Osteocyte (in vitro differentiated cells): ENCODE data around the gene CELA3A. TPM values are rescaled to one million over a fixed set of nuclear protein-coding genes. Genes with fewer than 3 reads are reported as not detected.
A peak's percentile ranks its signal among the peaks of the same experiment; 100 is the strongest.
"Not testable (repeated sequence)": the region's sequence is repeated elsewhere in the genome, so short reads cannot be mapped to it uniquely, and the experiment has no call there.

Source experiments
- DNase-seq: peaks from one replicate; pipeline ENCODE4 v3.0.0; 2021; ENCODE audit warnings: mixed read lengths; ENCODE audit not compliant: unreplicated experiment; ENCODE audit errors: extremely low spot score
- H3K27ac Mint-ChIP-seq: one replicate; pipeline ENCODE4 v1.8.0; 2021; ENCODE audit warnings: mild to moderate bottlenecking, mixed read lengths; ENCODE audit not compliant: unreplicated experiment
- H3K27me3 Mint-ChIP-seq: one replicate; pipeline ENCODE4 v1.8.0; 2021; ENCODE audit warnings: mixed read lengths; ENCODE audit not compliant: unreplicated experiment
- H3K36me3 Mint-ChIP-seq: one replicate; pipeline ENCODE4 v1.8.0; 2021; ENCODE audit warnings: mixed read lengths; ENCODE audit not compliant: unreplicated experiment
- H3K4me1 Mint-ChIP-seq: one replicate; pipeline ENCODE4 v1.8.0; 2021; ENCODE audit warnings: mixed read lengths; ENCODE audit not compliant: unreplicated experiment
- H3K4me3 Mint-ChIP-seq: one replicate; pipeline ENCODE4 v1.8.0; 2021; ENCODE audit warnings: mild to moderate bottlenecking, moderate library complexity, mixed read lengths; ENCODE audit not compliant: unreplicated experiment
- H3K9me3 Mint-ChIP-seq: one replicate; pipeline ENCODE4 v1.8.0; 2021; ENCODE audit warnings: mixed read lengths; ENCODE audit not compliant: unreplicated experiment
- total RNA-seq: library from RNA; stranded (reverse); gene quantifications from 2 replicates; pipeline ENCODE4 v1.2.1, GENCODE V29; 2021
- TF ChIP-seq, protein P1 (sequence below): fragments of 200-600 bp; sonication (generic); IDR thresholded peaks from 2 replicates; pipeline ENCODE4 v1.5.0; 2021; ENCODE audit warnings: antibody characterized with exemption, mild to moderate bottlenecking, moderate library complexity

Gene CELA3A
- total RNA-seq, 1 donor from 2014 or later = not detected

- peaks cover 5% of the 10 kb centered on the region for H3K4me1 Mint-ChIP-seq
- H3K36me3 Mint-ChIP-seq = no peaks in the 10 kb centered on the region
- no peaks in the 10 kb centered on the region for H3K27me3 Mint-ChIP-seq
- H3K4me3 Mint-ChIP-seq = no peak overlapping the region
- no peaks in the 10 kb centered on the region for H3K9me3 Mint-ChIP-seq
- no peak overlapping the region for H3K27ac Mint-ChIP-seq
- TF ChIP-seq, protein P1, sequence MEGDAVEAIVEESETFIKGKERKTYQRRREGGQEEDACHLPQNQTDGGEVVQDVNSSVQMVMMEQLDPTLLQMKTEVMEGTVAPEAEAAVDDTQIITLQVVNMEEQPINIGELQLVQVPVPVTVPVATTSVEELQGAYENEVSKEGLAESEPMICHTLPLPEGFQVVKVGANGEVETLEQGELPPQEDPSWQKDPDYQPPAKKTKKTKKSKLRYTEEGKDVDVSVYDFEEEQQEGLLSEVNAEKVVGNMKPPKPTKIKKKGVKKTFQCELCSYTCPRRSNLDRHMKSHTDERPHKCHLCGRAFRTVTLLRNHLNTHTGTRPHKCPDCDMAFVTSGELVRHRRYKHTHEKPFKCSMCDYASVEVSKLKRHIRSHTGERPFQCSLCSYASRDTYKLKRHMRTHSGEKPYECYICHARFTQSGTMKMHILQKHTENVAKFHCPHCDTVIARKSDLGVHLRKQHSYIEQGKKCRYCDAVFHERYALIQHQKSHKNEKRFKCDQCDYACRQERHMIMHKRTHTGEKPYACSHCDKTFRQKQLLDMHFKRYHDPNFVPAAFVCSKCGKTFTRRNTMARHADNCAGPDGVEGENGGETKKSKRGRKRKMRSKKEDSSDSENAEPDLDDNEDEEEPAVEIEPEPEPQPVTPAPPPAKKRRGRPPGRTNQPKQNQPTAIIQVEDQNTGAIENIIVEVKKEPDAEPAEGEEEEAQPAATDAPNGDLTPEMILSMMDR = no peak
- DNase-seq = no peak
These were observed 35.0 kb upstream of the CELA3A start for GRCh38 chr1:21966247-21967000.

DNA sequence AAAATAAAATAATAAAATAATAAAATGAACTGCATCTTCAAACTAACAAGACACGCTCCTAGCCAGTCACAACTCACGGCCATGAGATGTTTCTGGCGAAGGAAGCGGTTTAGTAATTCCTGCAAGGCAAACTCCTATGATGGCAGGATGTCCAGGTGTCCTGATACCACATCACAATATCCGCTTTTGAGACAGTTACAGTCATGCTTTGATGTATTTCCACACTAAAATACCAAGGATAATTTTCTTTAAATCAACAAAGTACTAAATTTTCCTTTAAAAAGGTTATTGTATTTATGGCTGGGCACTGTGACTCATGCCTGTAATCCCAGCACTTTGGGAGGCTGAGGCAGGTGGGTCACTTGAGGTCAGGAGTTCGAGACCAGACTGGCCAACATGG, 34.2 kb upstream of the CELA3A start:
- H3K9me3 Mint-ChIP-seq, H3K36me3 Mint-ChIP-seq, H3K27ac Mint-ChIP-seq, H3K27me3 Mint-ChIP-seq, H3K4me3 Mint-ChIP-seq, DNase-seq, H3K4me1 Mint-ChIP-seq: not testable (repeated sequence)

GRCh38 chr1:21969066-21969465, 32.4 kb upstream of the CELA3A start:
- H3K27ac Mint-ChIP-seq = not testable (repeated sequence)

GRCh38 chr1:21970523-21970922, 30.9 kb upstream of the CELA3A start:
- DNase-seq, H3K27me3 Mint-ChIP-seq, H3K4me3 Mint-ChIP-seq, H3K36me3 Mint-ChIP-seq, H3K9me3 Mint-ChIP-seq, H3K4me1 Mint-ChIP-seq, H3K27ac Mint-ChIP-seq: not testable (repeated sequence)

More at GRCh38 chr1:21969066-21969465, 32.4 kb upstream of the CELA3A start:
- H3K4me1 Mint-ChIP-seq, H3K4me3 Mint-ChIP-seq, DNase-seq, H3K27me3 Mint-ChIP-seq, H3K9me3 Mint-ChIP-seq, H3K36me3 Mint-ChIP-seq: not testable (repeated sequence)

DNA sequence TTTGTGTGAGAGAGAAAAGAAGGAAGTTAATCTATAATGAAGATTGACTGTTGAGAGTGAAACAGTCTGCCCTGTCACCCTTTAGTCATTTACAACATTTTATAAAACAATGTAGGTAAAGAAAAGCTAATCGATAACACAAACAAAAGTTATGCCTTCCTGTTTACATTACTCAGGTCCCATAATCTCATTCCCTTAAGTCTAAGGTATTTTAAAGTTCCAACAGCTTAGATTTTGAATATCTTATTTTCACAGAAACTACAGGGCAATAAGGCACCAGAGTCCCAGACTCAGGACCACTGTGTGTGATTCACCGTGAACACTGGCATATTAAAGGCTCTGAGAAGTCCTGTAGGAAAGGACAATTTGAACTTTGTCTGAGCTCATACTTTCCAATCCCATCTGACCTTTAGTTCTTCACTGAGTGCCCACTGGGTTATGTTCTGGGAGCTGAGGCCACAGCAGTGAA, 28.4 kb upstream of the CELA3A start:
- not testable (repeated sequence) for H3K27me3 Mint-ChIP-seq, DNase-seq, H3K4me1 Mint-ChIP-seq, H3K36me3 Mint-ChIP-seq, H3K9me3 Mint-ChIP-seq, H3K4me3 Mint-ChIP-seq
- H3K27ac Mint-ChIP-seq = peak overlapping the region; percentile 23

DNA sequence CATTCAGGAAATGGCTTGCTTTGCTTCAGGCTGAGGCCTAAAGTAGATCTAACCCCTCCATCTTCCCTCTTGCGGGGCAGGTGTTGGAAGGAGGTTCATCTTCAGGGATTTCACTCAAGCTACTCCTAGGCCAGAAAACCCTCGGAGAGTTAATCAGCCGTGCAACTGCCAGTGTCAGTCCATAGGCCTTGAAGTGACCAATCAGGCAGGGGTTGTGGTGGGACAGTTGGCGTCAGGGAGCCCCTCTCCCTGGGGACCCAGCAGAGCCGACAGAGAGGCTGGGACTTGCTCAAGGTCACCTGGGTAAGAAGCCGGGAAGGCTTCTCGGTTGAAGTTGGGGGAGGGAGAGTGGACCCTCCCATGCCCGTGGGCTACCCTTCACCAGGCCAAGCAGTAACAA, 27.5 kb upstream of the CELA3A start:
- not testable (repeated sequence) for H3K4me1 Mint-ChIP-seq, H3K36me3 Mint-ChIP-seq, H3K27ac Mint-ChIP-seq, H3K9me3 Mint-ChIP-seq, DNase-seq, H3K4me3 Mint-ChIP-seq, H3K27me3 Mint-ChIP-seq

GRCh38 chr1:21974699-21975098, 26.8 kb upstream of the CELA3A start:
- H3K36me3 Mint-ChIP-seq, H3K27ac Mint-ChIP-seq: not testable (repeated sequence)

DNA sequence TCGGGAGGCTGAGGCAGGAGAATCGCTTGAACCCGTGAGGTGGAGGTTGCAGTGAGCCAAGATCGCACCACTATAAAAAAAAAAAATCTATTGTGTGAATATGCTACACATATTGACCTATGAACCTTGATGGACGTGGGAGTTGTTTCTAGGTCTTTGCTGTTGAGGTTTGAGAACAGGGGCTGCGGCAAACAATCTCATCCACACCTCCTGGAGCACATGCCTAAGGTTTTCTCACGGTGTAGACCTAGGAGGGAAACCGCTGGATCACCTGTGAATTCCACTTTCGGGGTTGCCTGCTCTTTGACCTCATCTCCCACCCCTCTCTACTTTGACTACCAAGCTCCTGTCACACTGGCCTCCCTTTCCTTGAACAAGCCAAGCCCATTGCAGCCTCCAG, 26.2 kb upstream of the CELA3A start:
- not testable (repeated sequence) for H3K27ac Mint-ChIP-seq, DNase-seq, H3K9me3 Mint-ChIP-seq, H3K4me1 Mint-ChIP-seq, H3K4me3 Mint-ChIP-seq, H3K27me3 Mint-ChIP-seq, H3K36me3 Mint-ChIP-seq

More at GRCh38 chr1:21974699-21975098, 26.8 kb upstream of the CELA3A start:
- H3K4me3 Mint-ChIP-seq, H3K4me1 Mint-ChIP-seq, H3K27me3 Mint-ChIP-seq, DNase-seq, H3K9me3 Mint-ChIP-seq: not testable (repeated sequence)

DNA sequence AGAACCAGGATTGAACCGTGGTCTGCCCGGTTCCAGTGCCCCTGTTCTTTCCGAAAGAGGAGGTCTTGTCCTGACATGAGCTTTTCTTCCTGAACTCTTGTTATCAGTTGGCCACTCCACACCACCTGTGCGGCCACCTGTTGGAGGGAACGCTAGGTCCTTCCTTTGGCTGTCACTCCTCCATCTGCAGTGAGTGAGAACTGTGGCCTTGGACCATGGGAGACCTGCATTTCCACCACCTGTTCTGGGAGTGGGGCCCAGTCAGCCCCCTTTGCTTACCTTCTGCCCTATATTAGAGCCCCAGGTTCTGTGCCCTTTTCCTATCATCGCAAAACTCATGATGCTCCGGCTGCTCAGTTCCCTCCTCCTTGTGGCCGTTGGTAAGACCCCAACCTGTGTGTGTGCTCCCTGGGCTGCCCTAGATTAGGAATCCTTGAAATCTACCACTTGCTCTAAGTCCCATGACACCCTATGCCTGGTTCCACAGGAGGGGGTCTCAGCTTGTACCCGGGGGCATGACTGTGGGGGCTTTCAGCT, 24.7 kb upstream of the CELA3A start, which contains the start of gene CELA3B:
TSS of gene CELA3B (plus strand) at position 320 of the 537 bp plus-strand sequence. CDS start at position 338, 18 bp downstream.
- H3K4me1 Mint-ChIP-seq, H3K9me3 Mint-ChIP-seq, H3K36me3 Mint-ChIP-seq, H3K27me3 Mint-ChIP-seq, H3K4me3 Mint-ChIP-seq, H3K27ac Mint-ChIP-seq, DNase-seq: not testable (repeated sequence)

DNA sequence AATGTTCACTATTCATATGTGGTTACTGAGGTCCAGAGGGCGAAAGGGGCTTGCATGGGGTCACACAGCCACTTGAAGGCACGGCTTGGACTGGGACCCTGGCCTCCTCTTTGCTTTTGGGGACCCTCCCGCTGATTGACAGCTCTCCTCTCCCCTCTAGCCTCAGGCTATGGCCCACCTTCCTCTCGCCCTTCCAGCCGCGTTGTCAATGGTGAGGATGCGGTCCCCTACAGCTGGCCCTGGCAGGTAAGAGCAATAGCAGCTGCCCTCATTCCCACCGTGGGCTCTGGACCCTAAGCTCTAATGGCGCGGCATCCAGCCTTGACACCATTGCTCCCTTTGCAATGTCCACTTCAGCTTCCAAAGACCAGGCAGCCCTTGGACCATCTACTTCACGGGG, 23.2 kb upstream of the CELA3A start:
- not testable (repeated sequence) for H3K36me3 Mint-ChIP-seq, H3K4me3 Mint-ChIP-seq, H3K9me3 Mint-ChIP-seq, DNase-seq, H3K27ac Mint-ChIP-seq, H3K27me3 Mint-ChIP-seq, H3K4me1 Mint-ChIP-seq
